Uterus (tissue), 2 donors: ENCODE measurements around the gene AADAT.

Experiments used
- CTCF ChIP-seq, 4 experiments: fragments of 200-600 bp in 2 of 4; fragments of 450-650 bp in 2 of 4; sonication (generic) in 2 of 4; IDR thresholded peaks; one replicate each; pipeline ENCODE4 v1.5.1; 2016 to 2019; ENCODE audit warnings: antibody characterized with exemption in 4 of 4, mild to moderate bottlenecking in 2 of 4, moderate library complexity in 1 of 4
- POLR2A ChIP-seq, 2 donors: fragments of 450-650 bp; IDR thresholded peaks; one replicate each; pipeline ENCODE4 v1.6.1; 2016; ENCODE audit warnings: antibody characterized with exemption in 2 of 2, mild to moderate bottlenecking in 1 of 2, moderate library complexity in 1 of 2

- peak; percentile 58 to 71 (median 62) for TF ChIP-seq CTCF (IDR thresholded peaks at IDR 0.05)
- no peak for TF ChIP-seq POLR2A (IDR thresholded peaks at IDR 0.05)
These were observed 48.9 kb upstream of the AADAT start for GRCh38 chr4:170138580-170139194.
